Measurements from ENCODE around the gene TTC33.

TTC33 gene

DNA sequence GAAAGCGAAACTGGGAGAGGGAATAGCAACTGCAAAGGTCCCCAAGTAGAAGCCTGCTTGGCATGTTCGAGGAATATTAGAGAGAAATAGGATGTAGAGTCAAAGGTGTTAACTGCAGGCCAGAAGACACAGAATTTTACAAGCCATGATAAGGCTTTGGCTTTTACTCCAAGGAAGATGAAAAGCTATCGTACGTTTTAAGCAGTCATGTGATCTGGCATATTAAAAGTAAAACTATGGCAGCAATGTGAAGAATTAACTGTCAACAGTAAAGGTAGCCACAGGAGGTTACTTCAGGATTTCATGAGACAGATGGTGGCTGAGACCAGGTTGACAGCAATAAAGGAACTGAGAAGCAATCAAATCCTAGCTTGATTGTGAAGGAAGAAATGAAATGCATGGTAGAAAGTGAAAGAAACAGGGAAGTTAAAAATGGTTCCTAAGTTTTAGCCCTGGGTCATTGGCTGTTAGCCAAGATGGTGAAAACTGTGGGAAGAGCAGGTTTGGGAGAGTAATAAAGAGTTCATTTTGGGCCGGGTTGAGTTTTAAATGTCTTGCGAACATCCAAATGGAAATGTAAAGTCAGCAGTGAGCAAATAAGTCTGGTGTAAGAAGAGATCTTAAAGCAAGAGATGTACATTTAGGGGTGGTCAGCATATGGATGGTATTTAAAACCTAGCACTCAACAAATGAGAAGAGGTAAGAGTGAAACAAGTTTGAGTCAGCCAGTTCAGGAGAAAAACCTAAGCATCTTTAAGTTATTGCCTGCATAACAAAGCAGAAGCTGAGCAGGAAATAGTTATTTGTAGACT, 20.3 kb upstream of the TTC33 start:
- Histone ChIP-seq H3K36me3 (ENCODE audit: insufficient read depth) (no peaks in the 10 kb centered on the region), H3K4me2 (no peak overlapping the region), H3K79me2 (ENCODE audit: insufficient read depth, low read depth) (peaks cover 22% of the 10 kb centered on the region), H3K27ac (no peak overlapping the region), H3K27me3 (ENCODE audit: insufficient read depth, low read depth) (no peaks in the 10 kb centered on the region), H3K9ac (no peak overlapping the region), H3K4me3 (IDR thresholded peaks at IDR 0.05; ENCODE audit: insufficient read depth, low read depth, low read length) (no peak overlapping the region), H2AFZ (ENCODE audit: low read depth) (no peak overlapping the region), H4K20me1 (ENCODE audit: insufficient read depth) (no peaks in the 10 kb centered on the region), H3K4me1 (ENCODE audit: low read depth, poor library complexity, severe bottlenecking) (peaks cover 15% of the 10 kb centered on the region)
- TF ChIP-seq, protein P1, sequence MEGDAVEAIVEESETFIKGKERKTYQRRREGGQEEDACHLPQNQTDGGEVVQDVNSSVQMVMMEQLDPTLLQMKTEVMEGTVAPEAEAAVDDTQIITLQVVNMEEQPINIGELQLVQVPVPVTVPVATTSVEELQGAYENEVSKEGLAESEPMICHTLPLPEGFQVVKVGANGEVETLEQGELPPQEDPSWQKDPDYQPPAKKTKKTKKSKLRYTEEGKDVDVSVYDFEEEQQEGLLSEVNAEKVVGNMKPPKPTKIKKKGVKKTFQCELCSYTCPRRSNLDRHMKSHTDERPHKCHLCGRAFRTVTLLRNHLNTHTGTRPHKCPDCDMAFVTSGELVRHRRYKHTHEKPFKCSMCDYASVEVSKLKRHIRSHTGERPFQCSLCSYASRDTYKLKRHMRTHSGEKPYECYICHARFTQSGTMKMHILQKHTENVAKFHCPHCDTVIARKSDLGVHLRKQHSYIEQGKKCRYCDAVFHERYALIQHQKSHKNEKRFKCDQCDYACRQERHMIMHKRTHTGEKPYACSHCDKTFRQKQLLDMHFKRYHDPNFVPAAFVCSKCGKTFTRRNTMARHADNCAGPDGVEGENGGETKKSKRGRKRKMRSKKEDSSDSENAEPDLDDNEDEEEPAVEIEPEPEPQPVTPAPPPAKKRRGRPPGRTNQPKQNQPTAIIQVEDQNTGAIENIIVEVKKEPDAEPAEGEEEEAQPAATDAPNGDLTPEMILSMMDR (conservative IDR thresholded peaks at IDR 0.05; ENCODE audit: low read depth, low read length) = no peak

DNA sequence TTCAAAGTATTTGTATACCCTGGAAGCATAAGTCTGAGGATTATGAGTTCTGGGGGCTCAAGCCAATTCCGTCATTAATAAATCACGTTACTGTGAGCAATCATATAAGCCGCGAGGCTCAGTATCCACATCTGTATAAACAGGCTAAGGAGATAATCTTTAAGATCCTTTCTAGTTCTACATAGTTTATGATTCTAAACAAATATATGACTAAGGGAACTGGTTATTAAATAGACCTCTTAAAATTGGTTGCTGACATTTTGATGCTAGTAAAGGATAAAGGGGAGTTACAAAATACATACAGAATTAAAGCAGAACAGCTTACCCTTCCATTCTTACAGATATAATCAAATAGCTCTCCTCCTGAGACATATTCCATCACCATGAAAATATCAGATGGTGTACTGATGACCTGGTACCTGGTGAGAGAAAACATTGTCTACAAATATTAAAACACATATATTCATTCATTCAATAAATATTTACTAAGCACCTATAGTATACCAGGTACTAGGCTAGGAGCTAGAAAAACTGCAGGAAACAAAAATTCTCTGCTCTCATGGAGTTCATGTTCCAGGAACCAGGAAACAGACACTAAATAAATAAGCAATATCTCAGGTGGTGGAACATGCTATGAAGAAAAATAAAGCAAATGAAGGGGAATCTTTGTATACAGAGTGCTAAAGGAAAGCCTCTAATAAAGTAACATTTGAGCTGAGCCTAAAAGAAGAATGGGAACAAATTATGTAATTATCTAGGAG, 19.5 kb upstream of the TTC33 start:
- Histone ChIP-seq H3K27me3 (ENCODE audit: insufficient read depth, low read depth) (no peaks in the 10 kb centered on the region), H3K4me1 (ENCODE audit: low read depth, poor library complexity, severe bottlenecking) (peaks cover 15% of the 10 kb centered on the region), H3K27ac (no peak overlapping the region), H2AFZ (ENCODE audit: low read depth) (no peak overlapping the region), H3K4me2 (no peak overlapping the region), H4K20me1 (ENCODE audit: insufficient read depth) (no peaks in the 10 kb centered on the region), H3K79me2 (ENCODE audit: insufficient read depth, low read depth) (peaks cover 15% of the 10 kb centered on the region), H3K36me3 (ENCODE audit: insufficient read depth) (no peaks in the 10 kb centered on the region), H3K4me3 (IDR thresholded peaks at IDR 0.05; ENCODE audit: insufficient read depth, low read depth, low read length) (no peak overlapping the region), H3K9ac (no peak overlapping the region)
- TF ChIP-seq, protein P1 (conservative IDR thresholded peaks at IDR 0.05; ENCODE audit: low read depth, low read length) = no peak

DNA sequence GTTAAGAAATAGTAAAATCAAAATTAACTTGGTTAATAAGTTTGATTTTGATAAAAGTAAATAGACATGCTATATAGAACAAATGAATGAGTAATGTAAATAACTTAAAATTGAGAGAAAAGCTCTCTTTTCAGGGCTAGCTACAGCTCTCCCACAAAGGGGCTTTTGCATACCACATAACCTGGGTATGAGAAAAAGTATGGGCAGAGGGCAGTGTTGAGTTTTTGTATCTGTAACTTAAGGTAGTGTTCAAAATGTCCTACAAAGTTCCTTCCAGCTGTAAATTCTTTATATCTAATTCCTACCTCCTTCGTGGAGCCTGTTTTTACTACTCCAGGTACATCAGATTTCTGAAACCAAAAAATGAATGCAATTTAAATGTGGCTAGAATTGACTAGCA, 18.9 kb upstream of the TTC33 start:
- H3K4me3 ChIP-seq (IDR thresholded peaks at IDR 0.05; ENCODE audit: insufficient read depth, low read depth, low read length) = no peak overlapping the region
- no peak overlapping the region for H3K4me2 ChIP-seq
- H3K27me3 ChIP-seq (ENCODE audit: insufficient read depth, low read depth) = no peaks in the 10 kb centered on the region
- peaks cover 8% of the 10 kb centered on the region for H3K79me2 ChIP-seq (ENCODE audit: insufficient read depth, low read depth)
- H3K36me3 ChIP-seq (ENCODE audit: insufficient read depth) = no peaks in the 10 kb centered on the region
- no peak overlapping the region for H3K27ac ChIP-seq
- no peaks in the 10 kb centered on the region for H4K20me1 ChIP-seq (ENCODE audit: insufficient read depth)
- no peak overlapping the region for H3K9ac ChIP-seq
- TF ChIP-seq, protein P1 (conservative IDR thresholded peaks at IDR 0.05; ENCODE audit: low read depth, low read length) = no peak
- H2AFZ ChIP-seq (ENCODE audit: low read depth) = no peak overlapping the region
- H3K4me1 ChIP-seq (ENCODE audit: low read depth, poor library complexity, severe bottlenecking) = peaks cover 15% of the 10 kb centered on the region

DNA sequence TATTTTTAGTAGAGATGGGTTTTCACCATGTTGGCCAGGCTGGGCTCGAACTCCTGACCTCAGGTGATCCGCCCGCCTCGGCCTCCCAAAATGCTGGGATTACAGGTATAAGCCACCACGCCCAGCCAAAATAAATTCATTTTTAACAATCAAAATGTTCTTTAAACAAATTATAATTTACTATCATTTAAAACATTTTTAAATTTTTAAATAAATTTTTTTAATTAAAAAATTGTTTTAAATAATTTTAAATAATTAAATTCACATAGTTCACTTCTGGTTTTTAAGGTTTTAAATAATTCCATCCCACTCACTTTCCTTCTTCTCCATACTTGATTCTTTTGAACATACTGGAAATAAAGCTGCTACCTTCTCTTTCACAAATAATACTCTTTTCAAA, 15.0 kb upstream of the TTC33 start:
- Histone ChIP-seq H3K36me3 (ENCODE audit: insufficient read depth) (no peaks in the 10 kb centered on the region; the same call in 1 of the 2 replicates), H3K79me2 (ENCODE audit: insufficient read depth, low read depth) (0 out of 2 replicates have a peak, but pooled peaks cover 3% of the 10 kb centered on the region)
- TF ChIP-seq, protein P1 (conservative IDR thresholded peaks at IDR 0.05; ENCODE audit: low read depth, low read length) = no peak

More for the DNA sequence above, 15.0 kb upstream of the TTC33 start:
- H3K4me2 ChIP-seq = no peak overlapping the region
- H3K4me3 ChIP-seq (IDR thresholded peaks at IDR 0.05; ENCODE audit: insufficient read depth, low read depth, low read length) = no peak overlapping the region
- H4K20me1 ChIP-seq (ENCODE audit: insufficient read depth) = no peaks in the 10 kb centered on the region
- H3K4me1 ChIP-seq (ENCODE audit: low read depth, poor library complexity, severe bottlenecking) = no peaks in the 10 kb centered on the region
- no peak overlapping the region for H2AFZ ChIP-seq (ENCODE audit: low read depth)
- H3K27ac ChIP-seq = no peak overlapping the region
- H3K27me3 ChIP-seq (ENCODE audit: insufficient read depth, low read depth) = no peaks in the 10 kb centered on the region
- H3K9ac ChIP-seq = no peak overlapping the region

Data from KMS-11 (cell line).